ENCODE measurements around the gene USP48. TPM values are rescaled to one million over a fixed set of nuclear protein-coding genes. Genes with fewer than 3 reads are reported as not detected.

The USP48 gene
- total and polyA plus RNA-seq, 10 donors = 17.5 to 105 (median 82.4) TPM

GRCh38 chr1:21663248-21663950 lies 119.5 kb downstream of the USP48 start:
- peaks cover 0 to 98% (median 43%) of the 10 kb centered on the region in 7 donors for H3K27me3 ChIP-seq (replicated peaks in 1 of 7)
- no peaks in the 10 kb centered on the region for H3K36me3 ChIP-seq
- DNase-seq = peak; percentile 39
- intact Hi-C loops (cut with DNase I; ENCODE audit: low total_unique reads) = loop anchor here (10.0 kb wide), 1 partner anchor 149 kb away; no protein-coding TSS in a partner anchor
- no peak overlapping the region for H3K27ac ChIP-seq
- no peak for TF ChIP-seq POLR2AphosphoS5 (IDR thresholded peaks at IDR 0.05)
- no peak for TF ChIP-seq POLR2A (IDR thresholded peaks at IDR 0.05)
- no peak for TF ChIP-seq CTCF (IDR thresholded peaks at IDR 0.05 in 8 of 11, conservative IDR thresholded peaks at IDR 0.05 in 3 of 11)
- peaks cover 4 to 29% (median 15%) of the 10 kb centered on the region in 6 donors for H3K4me1 ChIP-seq
- no peaks in the 10 kb centered on the region for H3K9me3 ChIP-seq
- no peak overlapping the region for H3K4me3 ChIP-seq
- WGBS, 5 donors = 56 to 74% (median 60%) methylated on average over 6 to 11 of the region's 11 CpGs

- peak; percentile 27 for DNase-seq
- no peak overlapping the region for H3K27ac ChIP-seq
- no peaks in the 10 kb centered on the region for H3K9me3 ChIP-seq
- peaks cover 0 to 93% (median 36%) of the 10 kb centered on the region in 7 donors for H3K27me3 ChIP-seq (replicated peaks in 1 of 7)
- WGBS, 5 donors = 68 to 93% (median 79%) methylated on average over 5 to 6 of the region's 6 CpGs
- intact Hi-C loops (cut with DNase I; ENCODE audit: low total_unique reads) = loop anchor here (10.0 kb wide), 1 partner anchor 148 kb away; no protein-coding TSS in a partner anchor
- TF ChIP-seq POLR2A (IDR thresholded peaks at IDR 0.05) (no peak), CTCF (IDR thresholded peaks at IDR 0.05 in 8 of 11, conservative IDR thresholded peaks at IDR 0.05 in 3 of 11) (no peak), POLR2AphosphoS5 (IDR thresholded peaks at IDR 0.05) (no peak)
- no peak overlapping the region for H3K4me3 ChIP-seq
- H3K36me3 ChIP-seq = no peaks in the 10 kb centered on the region
- peaks cover 4 to 21% (median 10%) of the 10 kb centered on the region in 6 donors for H3K4me1 ChIP-seq
Observed at GRCh38 chr1:21662426-21663247, 120.3 kb downstream of the USP48 start.

GRCh38 chr1:21661886-21662285 lies 121.1 kb downstream of the USP48 start:
- peak; percentile 21 for DNase-seq
- intact Hi-C loops (cut with DNase I; ENCODE audit: low total_unique reads) = loop anchor here (10.0 kb wide), 1 partner anchor 147 kb away; no protein-coding TSS in a partner anchor
- no peak for TF ChIP-seq CTCF (IDR thresholded peaks at IDR 0.05 in 8 of 11, conservative IDR thresholded peaks at IDR 0.05 in 3 of 11)
- TF ChIP-seq POLR2A (IDR thresholded peaks at IDR 0.05) = no peak
- no peak for TF ChIP-seq POLR2AphosphoS5 (IDR thresholded peaks at IDR 0.05)
- Histone ChIP-seq H3K27ac (no peak overlapping the region), H3K27me3 (replicated peaks in 1 of 7) (peaks cover 0 to 89% (median 29%) of the 10 kb centered on the region in 7 donors), H3K36me3 (no peaks in the 10 kb centered on the region), H3K9me3 (no peaks in the 10 kb centered on the region), H3K4me1 (peaks cover 4 to 20% (median 10%) of the 10 kb centered on the region in 6 donors), H3K4me3 (no peak overlapping the region)
- WGBS, 5 donors = 50 to 96% (median 77%) methylated on average over 2 to 5 of the region's 5 CpGs

Measured in spleen (tissue), 11 donors.